H9 (cell line): ENCODE measurements around the gene GGA1. TPM values are rescaled to one million over a fixed set of nuclear protein-coding genes. Genes with fewer than 3 reads are reported as not detected.

ENCODE experiments used
- DNase-seq: peaks from one replicate; pipeline ENCODE4 v3.0.0-alpha.2; 2017
- H2AFZ ChIP-seq: one replicate; pipeline ENCODE4 v1.6.1; 2013; ENCODE audit warnings: mild to moderate bottlenecking, low read length, control low read depth, moderate library complexity
- H2AK5ac ChIP-seq: 2 replicates; pipeline ENCODE4 v1.6.1; 2013; ENCODE audit warnings: low read length, control low read depth, mixed read lengths; ENCODE audit not compliant: insufficient read length
- H2BK120ac ChIP-seq: one replicate; pipeline ENCODE4 v1.6.1; 2013; ENCODE audit warnings: low read depth, mild to moderate bottlenecking, low read length, control low read depth, inconsistent platforms; ENCODE audit not compliant: poor library complexity, severe bottlenecking
- H2BK12ac ChIP-seq: 2 replicates; pipeline ENCODE4 v1.6.1; 2013; ENCODE audit warnings: low read length, control low read depth, mixed read lengths, low read depth; ENCODE audit not compliant: insufficient read length
- H2BK15ac ChIP-seq: 2 replicates; pipeline ENCODE4 v1.6.1; 2013; ENCODE audit warnings: low read depth, low read length, control low read depth
- H2BK20ac ChIP-seq: one replicate; pipeline ENCODE4 v1.6.1; 2013; ENCODE audit warnings: low read depth, mild to moderate bottlenecking, low read length, control low read depth, inconsistent platforms; ENCODE audit not compliant: poor library complexity, severe bottlenecking
- H2BK5ac ChIP-seq: 2 replicates; pipeline ENCODE4 v1.6.1; 2013; ENCODE audit warnings: low read length, control low read depth, mixed read lengths; ENCODE audit not compliant: insufficient read length
- H3K14ac ChIP-seq: 2 replicates; pipeline ENCODE4 v1.6.1; 2013; ENCODE audit warnings: low read length, control low read depth; ENCODE audit not compliant: insufficient read depth
- H3K18ac ChIP-seq: 2 replicates; pipeline ENCODE4 v1.6.1; 2013; ENCODE audit warnings: low read depth, mild to moderate bottlenecking, mixed read lengths, low read length, control low read depth; ENCODE audit not compliant: insufficient read length
- H3K23ac ChIP-seq: 2 replicates; pipeline ENCODE4 v1.6.1; 2013; ENCODE audit warnings: low read length, control low read depth, mixed read lengths, low read depth; ENCODE audit not compliant: insufficient read length
- H3K23me2 ChIP-seq: 2 replicates; pipeline ENCODE4 v1.6.1; 2013; ENCODE audit warnings: low read depth, mild to moderate bottlenecking, mixed read lengths, low read length, control low read depth; ENCODE audit not compliant: insufficient read length, poor library complexity, severe bottlenecking
- H3K27ac ChIP-seq: 2 replicates; pipeline ENCODE4 v1.5.1; 2013; ENCODE audit warnings: low read length, control low read depth, mixed read lengths, low read depth; ENCODE audit not compliant: insufficient read length
- H3K27me3 ChIP-seq: 2 replicates; pipeline ENCODE4 v1.6.1; 2013; ENCODE audit warnings: low read length, control low read depth, inconsistent platforms; ENCODE audit not compliant: insufficient read depth
- H3K4ac ChIP-seq: 2 replicates; pipeline ENCODE4 v1.6.1; 2013; ENCODE audit warnings: low read depth, mild to moderate bottlenecking, control low read depth, inconsistent platforms, low read length, moderate library complexity
- H3K4me1 ChIP-seq: 2 replicates; pipeline ENCODE4 v1.6.1; 2013; ENCODE audit warnings: low read length, control low read depth, inconsistent platforms; ENCODE audit not compliant: insufficient read depth
- H3K4me2 ChIP-seq: 2 replicates; pipeline ENCODE4 v1.6.1; 2013; ENCODE audit warnings: low read length, control low read depth, mixed read lengths; ENCODE audit not compliant: insufficient read length, insufficient read depth
- H3K56ac ChIP-seq: 2 replicates; pipeline ENCODE4 v1.6.1; 2013; ENCODE audit warnings: low read depth, mild to moderate bottlenecking, mixed read lengths, low read length, control low read depth; ENCODE audit not compliant: insufficient read length
- H3K79me1 ChIP-seq: 2 replicates; pipeline ENCODE4 v1.6.1; 2013; ENCODE audit warnings: low read depth, mild to moderate bottlenecking, moderate library complexity, low read length, control low read depth, inconsistent platforms; ENCODE audit not compliant: insufficient read depth, poor library complexity, severe bottlenecking
- H3K79me2 ChIP-seq: 2 replicates; pipeline ENCODE4 v1.6.1; 2013; ENCODE audit warnings: low read length, control low read depth, inconsistent platforms; ENCODE audit not compliant: insufficient read depth
- H3K9ac ChIP-seq: 2 replicates; pipeline ENCODE4 v1.6.1; 2013; ENCODE audit warnings: low read length, control low read depth, mixed read lengths; ENCODE audit not compliant: insufficient read length; ENCODE audit errors: extremely low read depth
- H3K9me3 ChIP-seq: one replicate; pipeline ENCODE4 v1.6.1; 2013; ENCODE audit warnings: low read depth, low read length, inconsistent platforms; ENCODE audit not compliant: control insufficient read depth
- H3T11ph ChIP-seq: one replicate; pipeline ENCODE4 v1.6.1; 2013; ENCODE audit warnings: mild to moderate bottlenecking, low read length, control low read depth, inconsistent platforms
- H4K20me1 ChIP-seq: one replicate; pipeline ENCODE4 v1.6.1; 2013; ENCODE audit not compliant: control insufficient read depth, insufficient read length, insufficient read depth
- H4K5ac ChIP-seq: 2 replicates; pipeline ENCODE4 v1.6.1; 2013; ENCODE audit warnings: low read depth, mild to moderate bottlenecking, mixed read lengths, low read length, control low read depth; ENCODE audit not compliant: insufficient read length
- H4K8ac ChIP-seq: replicated peaks from 2 replicates; pipeline ENCODE4 v1.6.1; 2013; ENCODE audit warnings: low read length, control low read depth, mixed read lengths, low read depth; ENCODE audit not compliant: insufficient read length
- H4K91ac ChIP-seq: 2 replicates; pipeline ENCODE4 v1.6.1; 2013; ENCODE audit warnings: low read depth, mild to moderate bottlenecking, moderate library complexity, mixed read lengths, low read length, control low read depth; ENCODE audit not compliant: insufficient read length
- H3K27ac Mint-ChIP-seq, 3 experiments: 2 replicates in 2 of 3; 3 replicates in 1 of 3; pipeline ENCODE4 v1.8.0; 2020 to 2021; ENCODE audit warnings: mixed read lengths in 3 of 3, mild to moderate bottlenecking in 1 of 3, moderate library complexity in 1 of 3
- H3K27me3 Mint-ChIP-seq: 2 replicates; pipeline ENCODE4 v1.8.0; 2021; ENCODE audit warnings: low read depth, mild to moderate bottlenecking, moderate library complexity, mixed read lengths
- H3K36me3 Mint-ChIP-seq, 3 experiments: 2 replicates in 2 of 3; 3 replicates in 1 of 3; pipeline ENCODE4 v1.8.0; 2020 to 2021; ENCODE audit warnings: low read depth in 3 of 3, mixed read lengths in 3 of 3; ENCODE audit not compliant: insufficient read depth in 1 of 3
- H3K4me1 Mint-ChIP-seq, 2 experiments: 2 replicates each; pipeline ENCODE4 v1.8.0; 2020; ENCODE audit warnings: mixed read lengths in 2 of 2
- H3K4me3 Mint-ChIP-seq, 2 experiments: 2 replicates in 1 of 2; 3 replicates in 1 of 2; pipeline ENCODE4 v1.8.0; 2020 to 2021; ENCODE audit warnings: mild to moderate bottlenecking in 2 of 2, mixed read lengths in 2 of 2, moderate library complexity in 1 of 2
- H3K9me3 Mint-ChIP-seq, 2 experiments: 2 replicates in 1 of 2; 3 replicates in 1 of 2; pipeline ENCODE4 v1.8.0; 2020; ENCODE audit warnings: mild to moderate bottlenecking in 2 of 2, mixed read lengths in 2 of 2, moderate library complexity in 1 of 2
- CTCF ChIP-seq: fragments of 200-600 bp; sonication (generic); conservative IDR thresholded peaks from 3 replicates; pipeline ENCODE4 v1.8.0; 2021; ENCODE audit warnings: antibody characterized with exemption, mild to moderate bottlenecking
- WGBS: extraction: QIAGEN DNeasy Blood & Tissue Kit; methylation state at CpG from one replicate; pipeline ENCODE4 v1.1.7; 2013; ENCODE audit warnings: missing lambda C conversion rate, low lambda C conversion rate, mixed read lengths; ENCODE audit not compliant: insufficient read length; ENCODE audit errors: extremely low coverage; 5-methylcytosine and 5-hydroxymethylcytosine counted together
- total RNA-seq: library from RNA; stranded (reverse); gene quantifications from 2 replicates; pipeline ENCODE4 v1.2.1, GENCODE V29; 2021

The GGA1 gene
- total RNA-seq, 1 experiment from 2014 or later: 61.7 TPM

- Histone ChIP-seq H3K4ac (no peak overlapping the region), H3T11ph (no peak overlapping the region), H3K79me1 (no peaks in the 10 kb centered on the region), H2AFZ (no peak overlapping the region), H3K27ac (no peak overlapping the region), H2BK20ac (no peak overlapping the region), H2BK5ac (no peak overlapping the region), H3K27me3 (no peaks in the 10 kb centered on the region), H3K18ac (no peak overlapping the region), H2BK15ac (no peak overlapping the region), H3K9ac (no peak overlapping the region), H4K8ac (no peak overlapping the region), H4K5ac (no peak overlapping the region), H3K14ac (no peak overlapping the region), H3K56ac (no peak overlapping the region), H3K4me2 (no peak overlapping the region), H2BK120ac (no peak overlapping the region), H3K79me2 (no peaks in the 10 kb centered on the region), H3K4me1 (no peaks in the 10 kb centered on the region), H2AK5ac (no peak overlapping the region), H3K23ac (no peak overlapping the region), H2BK12ac (no peak overlapping the region), H3K23me2 (no peaks in the 10 kb centered on the region), H4K91ac (no peak overlapping the region), H4K20me1 (no peaks in the 10 kb centered on the region), H3K9me3 (no peaks in the 10 kb centered on the region)
- Mint-ChIP-seq H3K27ac (peak overlapping the region in 1 of 3 experiments; percentile 52; a peak in 2 of 7 replicates), H3K36me3 (no peaks in the 10 kb centered on the region), H3K9me3 (no peaks in the 10 kb centered on the region), H3K27me3 (peaks cover 11% of the 10 kb centered on the region), H3K4me3 (peak overlapping the region; percentile 56 to 58), H3K4me1 (peaks cover 6 to 18% of the 10 kb centered on the region in 2 experiments)
- DNase-seq: no peak
- WGBS: no CpG with 5 or more reads among the region's 12 CpGs
- no peak for TF ChIP-seq CTCF
Observed at GRCh38 chr22:37591823-37592404, 16.7 kb upstream of the GGA1 start.
